ENCODE data around the gene G6PC3.
A peak's percentile ranks its signal among the peaks of the same experiment; 100 is the strongest.

G6PC3 gene

DNA sequence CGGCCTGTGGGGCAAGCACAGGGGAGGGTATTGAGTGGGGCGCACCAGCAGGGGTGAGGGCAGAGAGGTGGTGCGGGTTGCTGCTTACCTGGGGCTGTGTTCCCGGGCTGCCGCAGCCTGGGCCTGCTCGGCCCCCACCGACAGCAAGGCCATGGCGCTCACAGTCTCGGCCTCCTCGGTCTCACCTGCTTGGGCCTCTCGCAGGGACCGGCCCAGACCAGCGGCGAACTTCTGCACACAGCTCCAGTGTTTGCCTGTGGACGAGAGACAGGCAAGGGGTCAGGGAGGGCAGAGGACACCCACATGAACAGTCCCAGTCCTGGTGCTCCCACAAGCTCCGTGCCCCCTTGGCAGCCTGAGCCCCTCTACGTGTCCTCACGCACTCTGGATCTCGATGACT lies 7.9 kb downstream of the G6PC3 start:
- no peak for DNase-seq (ENCODE audit: extremely low read depth, low read depth)

DNA sequence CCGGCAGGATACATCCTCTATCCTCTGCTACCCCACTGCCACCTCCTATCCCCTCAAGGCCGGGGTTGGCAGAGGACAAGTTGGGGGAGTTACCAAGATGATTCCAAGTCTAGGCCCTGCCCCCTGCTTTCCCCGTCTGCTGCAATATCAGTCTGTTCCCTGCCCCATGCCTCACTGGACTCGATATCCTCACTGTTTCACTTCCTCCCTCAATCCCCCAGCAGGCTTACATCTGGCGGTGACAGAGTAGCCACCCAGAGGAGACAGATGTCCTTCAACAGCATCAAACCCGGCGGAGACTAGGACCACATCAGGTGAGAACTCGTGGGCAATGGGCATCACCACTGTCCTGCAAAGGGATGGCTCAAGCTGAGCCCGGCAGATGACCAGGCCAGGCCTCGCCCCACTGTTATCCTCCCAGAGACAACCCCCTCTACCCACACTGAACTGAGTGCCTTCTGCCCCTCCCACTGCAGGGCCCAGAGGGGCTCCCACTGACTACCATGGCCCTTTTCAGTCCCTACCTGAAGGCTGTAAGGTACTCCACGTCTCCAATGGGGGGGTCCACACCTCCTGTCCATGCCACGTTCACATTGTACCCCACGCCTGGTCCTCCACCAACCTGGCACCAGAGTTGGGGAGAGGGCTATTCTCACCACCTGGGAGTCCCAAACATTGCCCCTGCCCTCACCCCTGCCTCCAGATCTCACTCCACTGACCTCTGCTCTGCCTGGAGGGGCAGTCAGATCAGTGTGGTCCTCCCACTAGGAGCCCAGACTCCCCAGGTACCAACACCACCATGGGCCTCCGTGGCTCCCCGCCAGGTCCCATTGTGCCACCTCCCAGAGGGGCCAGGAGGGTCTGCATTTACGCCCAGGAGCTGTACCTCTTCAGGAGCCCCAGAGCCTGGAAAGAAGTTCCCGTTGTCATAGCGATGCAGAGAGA lies 9.6 kb downstream of the G6PC3 start:
- TF ChIP-seq, protein P1, sequence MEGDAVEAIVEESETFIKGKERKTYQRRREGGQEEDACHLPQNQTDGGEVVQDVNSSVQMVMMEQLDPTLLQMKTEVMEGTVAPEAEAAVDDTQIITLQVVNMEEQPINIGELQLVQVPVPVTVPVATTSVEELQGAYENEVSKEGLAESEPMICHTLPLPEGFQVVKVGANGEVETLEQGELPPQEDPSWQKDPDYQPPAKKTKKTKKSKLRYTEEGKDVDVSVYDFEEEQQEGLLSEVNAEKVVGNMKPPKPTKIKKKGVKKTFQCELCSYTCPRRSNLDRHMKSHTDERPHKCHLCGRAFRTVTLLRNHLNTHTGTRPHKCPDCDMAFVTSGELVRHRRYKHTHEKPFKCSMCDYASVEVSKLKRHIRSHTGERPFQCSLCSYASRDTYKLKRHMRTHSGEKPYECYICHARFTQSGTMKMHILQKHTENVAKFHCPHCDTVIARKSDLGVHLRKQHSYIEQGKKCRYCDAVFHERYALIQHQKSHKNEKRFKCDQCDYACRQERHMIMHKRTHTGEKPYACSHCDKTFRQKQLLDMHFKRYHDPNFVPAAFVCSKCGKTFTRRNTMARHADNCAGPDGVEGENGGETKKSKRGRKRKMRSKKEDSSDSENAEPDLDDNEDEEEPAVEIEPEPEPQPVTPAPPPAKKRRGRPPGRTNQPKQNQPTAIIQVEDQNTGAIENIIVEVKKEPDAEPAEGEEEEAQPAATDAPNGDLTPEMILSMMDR (IDR thresholded peaks at IDR 0.05; ENCODE audit: low read depth, low read length) = no peak
- DNase-seq (ENCODE audit: extremely low read depth, low read depth) = no peak

More for the DNA sequence above, 7.9 kb downstream of the G6PC3 start:
- TF ChIP-seq, protein P1 (IDR thresholded peaks at IDR 0.05; ENCODE audit: low read depth, low read length) = no peak

DNA sequence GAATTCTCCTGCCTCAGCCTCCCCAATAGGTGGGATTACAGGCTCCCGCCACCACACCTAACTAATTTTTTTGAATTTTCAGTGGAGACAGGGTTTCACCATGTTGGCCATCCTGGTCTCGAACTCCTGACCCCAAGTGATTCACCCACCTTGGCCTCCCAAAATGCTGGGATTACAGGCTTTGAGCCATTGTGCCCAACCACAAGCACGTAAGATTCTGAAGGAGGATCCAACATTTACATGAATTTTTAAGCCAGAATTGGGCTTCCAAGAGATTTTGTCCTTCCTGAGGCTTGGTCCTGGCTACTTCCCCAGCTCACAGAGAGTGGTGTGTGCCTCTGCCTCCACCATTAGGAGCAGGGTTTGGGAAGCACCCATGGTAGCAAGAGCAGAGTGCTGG lies 11.1 kb downstream of the G6PC3 start:
- TF ChIP-seq, protein P1 (IDR thresholded peaks at IDR 0.05; ENCODE audit: low read depth, low read length) = no peak
- DNase-seq (ENCODE audit: extremely low read depth, low read depth) = no peak

DNA sequence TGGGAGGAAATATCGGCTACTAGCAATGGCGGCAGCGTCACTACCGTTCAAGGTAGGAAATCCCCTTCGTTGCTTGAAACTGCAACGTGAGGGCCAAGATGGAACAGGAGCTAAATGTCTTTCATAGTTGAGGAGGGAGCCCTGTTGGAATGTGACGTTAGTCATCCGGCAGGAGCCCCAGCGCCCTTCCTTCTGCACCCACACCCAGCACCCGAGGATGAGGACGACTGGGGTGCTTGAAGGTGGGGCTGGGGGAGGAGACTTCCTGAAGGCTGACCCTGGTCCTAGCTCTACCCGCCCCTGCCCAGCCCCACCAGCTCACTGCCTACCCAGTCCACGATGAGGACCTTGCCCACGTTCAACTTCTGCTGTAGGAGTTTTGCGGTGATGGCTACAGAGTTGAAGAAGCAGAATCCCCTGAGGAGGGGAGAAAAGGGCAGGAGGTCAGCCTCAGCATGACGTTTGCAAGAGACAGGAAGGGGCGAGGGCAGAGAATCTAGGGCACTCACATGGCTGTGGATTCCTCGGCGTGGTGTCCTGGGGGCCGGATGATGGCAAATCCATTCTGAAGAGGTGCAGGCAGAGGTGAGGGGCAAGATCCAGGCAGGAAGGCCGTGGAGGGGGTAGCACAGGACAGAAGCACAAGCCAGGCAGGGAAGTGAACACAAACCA lies 11.9 kb downstream of the G6PC3 start:
- TF ChIP-seq, protein P1 (IDR thresholded peaks at IDR 0.05; ENCODE audit: low read depth, low read length) = no peak
- DNase-seq (ENCODE audit: extremely low read depth, low read depth) = no peak

DNA sequence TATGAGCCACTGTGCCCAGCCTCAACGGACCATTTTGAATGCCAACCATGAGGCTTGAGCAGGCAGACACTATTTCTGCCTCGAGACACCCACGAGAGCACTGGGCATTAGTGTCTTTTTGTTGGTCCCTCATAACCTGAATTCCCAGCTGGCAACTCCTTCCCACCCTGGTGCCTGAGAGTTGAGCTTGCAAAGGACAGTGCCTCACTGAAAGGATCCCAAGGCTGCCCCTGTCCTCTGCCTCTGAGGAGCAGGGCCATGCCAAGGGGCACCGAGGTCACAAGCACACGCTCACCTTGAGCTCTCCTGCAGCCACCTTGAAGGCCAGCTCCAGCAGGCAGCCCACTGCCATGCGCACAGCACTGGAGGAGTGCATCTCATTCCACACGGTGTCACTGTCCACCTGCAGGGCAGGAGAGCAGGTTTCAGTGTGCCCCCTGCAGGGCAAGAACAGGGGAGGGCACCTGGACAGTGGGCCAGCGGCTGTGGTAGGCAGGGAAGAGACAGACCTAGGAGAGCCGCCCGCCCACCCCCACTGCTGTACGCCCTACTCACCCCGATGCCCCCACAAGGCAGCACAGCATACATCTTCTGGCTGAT lies 12.8 kb downstream of the G6PC3 start:
- TF ChIP-seq, protein P1 (IDR thresholded peaks at IDR 0.05; ENCODE audit: low read depth, low read length) = no peak; the same call in 1 of the 2 replicates
- no peak for DNase-seq (ENCODE audit: extremely low read depth, low read depth)

DNA sequence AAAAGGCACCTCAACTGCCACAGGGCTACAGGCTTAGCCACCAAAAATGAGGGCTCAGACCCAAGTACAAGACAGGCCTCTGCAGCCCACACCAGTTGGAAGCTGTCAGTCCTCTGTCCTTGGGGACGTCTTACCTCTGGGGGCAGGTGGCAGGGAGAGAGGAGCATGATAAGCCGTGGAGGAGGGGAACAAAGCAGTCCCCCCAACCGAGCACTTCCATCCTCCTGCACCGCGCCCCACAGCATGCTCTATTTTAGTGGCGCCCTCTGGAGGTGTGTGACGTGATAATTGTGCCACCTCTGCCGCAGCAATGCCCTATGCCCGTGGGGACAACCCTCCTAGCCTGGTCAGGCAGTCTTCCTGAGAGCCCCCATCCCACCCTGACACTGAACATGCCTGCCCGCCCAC lies 13.6 kb downstream of the G6PC3 start:
- DNase-seq (ENCODE audit: extremely low read depth, low read depth) = no peak
- TF ChIP-seq, protein P1 (IDR thresholded peaks at IDR 0.05; ENCODE audit: low read depth, low read length) = peak; percentile 15
